ENCODE data around the gene TGFBR3L. TPM values are rescaled to one million over a fixed set of nuclear protein-coding genes. Genes with fewer than 3 reads are reported as not detected.

TGFBR3L gene
- polyA plus RNA-seq (2012; ENCODE audit: low read depth, missing spikeins): 0.36 TPM

DNA sequence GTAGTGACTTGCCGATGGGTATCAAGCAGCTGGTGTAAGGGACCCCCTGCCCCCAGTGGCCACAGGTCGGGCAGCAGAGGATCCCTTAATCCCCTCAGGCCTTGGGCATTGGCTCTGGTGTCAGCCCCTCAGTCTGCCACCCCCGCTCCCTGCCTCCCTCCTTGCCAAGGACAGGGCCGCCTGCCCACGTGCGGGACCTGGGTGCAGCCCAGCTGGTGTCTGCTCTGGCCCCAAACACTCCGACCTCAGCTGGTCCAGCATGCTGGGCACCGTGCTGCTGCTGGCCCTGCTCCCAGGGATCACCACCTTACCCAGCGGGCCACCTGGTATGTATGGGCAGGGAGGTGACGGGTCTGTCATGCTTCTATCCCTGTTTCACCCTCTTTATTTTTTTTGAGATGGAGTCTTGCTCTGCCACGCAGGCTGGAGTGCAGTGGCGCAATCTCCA lies at the start of gene TGFBR3L:
Gene TGFBR3L, plus strand, starts transcription at position 233 of the 448 bp plus-strand sequence.
- DNase-seq (ENCODE audit: insufficient read length, low spot score) (no peak), FAIRE-seq (no peak)
- TF ChIP-seq POLR2A (IDR thresholded peaks at IDR 0.05; ENCODE audit: low read depth, low read length) (no peak), POU2F2 (IDR thresholded peaks at IDR 0.05; ENCODE audit: low read depth, low read length) (no peak), POLR2AphosphoS5 (IDR thresholded peaks at IDR 0.05; ENCODE audit: low read depth, low read length) (peak; percentile 63; the same call in 1 of the 2 replicates), PAX5 (IDR thresholded peaks at IDR 0.05; ENCODE audit: insufficient read depth, low read length, severe bottlenecking) (no peak), TAF1 (IDR thresholded peaks at IDR 0.05; ENCODE audit: low read depth, low read length) (no peak), SPI1 (IDR thresholded peaks at IDR 0.05; ENCODE audit: low read depth, low read length) (no peak)

DNA sequence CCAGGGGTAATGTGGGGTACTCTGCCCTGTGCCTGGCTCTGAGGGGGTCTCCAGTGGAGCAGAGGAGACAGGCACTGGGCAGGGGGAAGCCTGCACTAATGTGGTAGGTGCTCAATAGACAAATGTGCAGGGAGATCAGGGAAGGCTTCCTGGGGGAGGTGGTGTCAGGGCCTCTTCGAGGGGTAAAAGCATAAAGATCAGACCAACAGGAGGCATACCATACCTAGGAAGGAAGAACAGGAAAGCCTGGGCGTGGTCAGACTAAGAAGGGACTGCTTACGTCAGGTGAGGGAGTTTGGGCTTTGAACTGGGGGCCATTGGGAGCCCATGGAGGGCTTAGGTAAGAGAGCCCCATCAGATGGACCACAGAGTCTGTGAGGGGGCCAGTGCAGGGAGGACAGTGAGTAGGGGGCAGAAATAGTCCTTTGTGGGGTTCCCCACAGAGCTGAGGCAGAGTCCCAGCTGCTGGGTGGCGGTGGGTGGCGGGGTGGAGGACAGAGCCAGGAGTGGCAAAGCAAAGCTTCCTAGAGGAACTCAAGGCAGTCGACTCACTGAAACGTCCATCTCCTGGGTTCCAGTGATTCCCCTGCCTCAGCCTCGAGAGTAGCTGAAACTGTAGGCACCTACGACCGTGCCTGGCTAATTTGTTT lies 49.2 kb upstream of the TGFBR3L start:
- TF ChIP-seq SPI1 (IDR thresholded peaks at IDR 0.05; ENCODE audit: low read depth, low read length) (no peak), POLR2A (IDR thresholded peaks at IDR 0.05; ENCODE audit: low read depth, low read length) (no peak), PAX5 (IDR thresholded peaks at IDR 0.05; ENCODE audit: insufficient read depth, low read length, severe bottlenecking) (no peak), POLR2AphosphoS5 (IDR thresholded peaks at IDR 0.05; ENCODE audit: low read depth, low read length) (no peak), POU2F2 (IDR thresholded peaks at IDR 0.05; ENCODE audit: low read depth, low read length) (no peak)
- FAIRE-seq: no peak

DNA sequence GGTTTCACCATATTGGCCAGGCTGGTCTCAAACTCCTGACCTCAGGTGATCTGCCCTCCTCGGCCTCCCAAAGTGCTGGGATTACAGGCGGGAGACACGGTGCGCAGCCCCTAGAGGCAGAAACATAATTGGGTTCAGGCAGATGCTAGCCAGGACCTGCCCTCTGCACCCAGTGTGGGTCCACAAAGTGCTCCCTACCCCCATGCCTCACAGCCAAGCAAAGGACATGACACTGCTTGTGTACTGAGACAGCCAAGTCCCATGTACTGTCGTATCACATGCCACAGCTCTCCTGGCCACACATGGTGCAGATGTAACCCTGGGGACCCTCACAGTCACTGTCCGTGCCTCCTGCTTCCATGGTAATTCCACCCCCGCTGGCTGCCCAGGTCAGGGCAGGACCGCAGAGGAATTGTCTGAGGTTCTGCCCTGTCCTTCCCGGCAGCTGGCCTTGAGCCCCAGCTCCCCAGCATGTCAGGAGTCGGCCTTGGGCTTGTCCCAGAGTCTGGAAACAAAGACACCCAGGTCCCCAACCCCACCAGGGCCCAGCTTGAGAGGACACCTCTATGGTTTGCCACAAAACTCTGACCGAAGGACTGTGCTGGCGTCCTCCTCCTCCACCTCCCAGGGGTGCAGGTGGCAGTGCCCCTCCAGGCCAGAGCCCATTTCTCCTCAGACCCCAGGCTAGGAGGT lies 48.1 kb upstream of the TGFBR3L start:
- no peak for DNase-seq (ENCODE audit: insufficient read length, low spot score)
- TF ChIP-seq SPI1 (IDR thresholded peaks at IDR 0.05; ENCODE audit: low read depth, low read length): no peak
- TF ChIP-seq TAF1 (IDR thresholded peaks at IDR 0.05; ENCODE audit: low read depth, low read length): no peak
- no peak for TF ChIP-seq POU2F2 (IDR thresholded peaks at IDR 0.05; ENCODE audit: low read depth, low read length)
- no peak for TF ChIP-seq POLR2A (IDR thresholded peaks at IDR 0.05; ENCODE audit: low read depth, low read length)
- TF ChIP-seq POLR2AphosphoS5 (IDR thresholded peaks at IDR 0.05; ENCODE audit: low read depth, low read length): no peak
- TF ChIP-seq PAX5 (IDR thresholded peaks at IDR 0.05; ENCODE audit: insufficient read depth, low read length, severe bottlenecking): no peak
- FAIRE-seq: no peak

More for the DNA sequence above, 49.2 kb upstream of the TGFBR3L start:
- DNase-seq (ENCODE audit: insufficient read length, low spot score): no peak

DNA sequence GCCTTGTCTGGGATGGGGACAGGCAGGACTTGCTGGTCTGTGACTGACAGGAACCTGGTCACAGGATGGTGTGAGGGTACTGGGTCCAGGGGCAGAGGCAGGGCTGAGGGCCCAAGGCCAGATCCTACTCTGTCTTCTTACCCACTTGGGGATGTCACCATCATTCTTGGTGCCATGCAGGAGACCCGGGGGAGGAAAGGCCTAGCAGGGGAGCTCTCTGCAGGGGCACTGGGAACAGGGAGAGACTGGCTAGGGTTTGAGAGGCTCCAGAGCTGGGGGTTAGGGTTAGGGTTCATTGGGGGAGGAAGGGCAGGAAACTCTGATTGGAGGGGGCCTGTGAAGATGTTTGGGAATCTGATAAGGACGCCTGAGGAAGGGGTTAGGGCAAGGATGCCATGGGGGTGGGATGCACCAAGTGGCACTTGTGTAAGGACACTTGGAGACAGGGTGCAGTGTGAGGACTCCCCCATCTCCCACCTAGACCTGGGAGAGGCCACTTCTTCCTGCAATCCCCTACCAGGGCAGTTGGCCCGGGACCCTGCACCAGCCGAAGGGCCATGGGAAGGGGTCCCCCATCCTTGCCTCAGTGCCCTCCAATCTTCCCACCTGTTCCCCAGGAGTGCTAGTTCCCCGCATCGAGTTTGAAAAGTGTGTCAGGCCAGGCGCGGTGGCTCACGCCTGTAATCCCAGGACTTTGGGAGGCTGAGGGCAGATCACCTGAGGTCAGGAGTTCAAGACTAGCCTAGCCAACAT lies 47.4 kb upstream of the TGFBR3L start:
- FAIRE-seq: no peak
- no peak for DNase-seq (ENCODE audit: insufficient read length, low spot score)
- TF ChIP-seq POLR2AphosphoS5 (IDR thresholded peaks at IDR 0.05; ENCODE audit: low read depth, low read length) (no peak), POU2F2 (IDR thresholded peaks at IDR 0.05; ENCODE audit: low read depth, low read length) (no peak), SPI1 (IDR thresholded peaks at IDR 0.05; ENCODE audit: low read depth, low read length) (no peak), PAX5 (IDR thresholded peaks at IDR 0.05; ENCODE audit: insufficient read depth, low read length, severe bottlenecking) (no peak), TAF1 (IDR thresholded peaks at IDR 0.05; ENCODE audit: low read depth, low read length) (no peak), POLR2A (IDR thresholded peaks at IDR 0.05; ENCODE audit: low read depth, low read length) (no peak)

DNA sequence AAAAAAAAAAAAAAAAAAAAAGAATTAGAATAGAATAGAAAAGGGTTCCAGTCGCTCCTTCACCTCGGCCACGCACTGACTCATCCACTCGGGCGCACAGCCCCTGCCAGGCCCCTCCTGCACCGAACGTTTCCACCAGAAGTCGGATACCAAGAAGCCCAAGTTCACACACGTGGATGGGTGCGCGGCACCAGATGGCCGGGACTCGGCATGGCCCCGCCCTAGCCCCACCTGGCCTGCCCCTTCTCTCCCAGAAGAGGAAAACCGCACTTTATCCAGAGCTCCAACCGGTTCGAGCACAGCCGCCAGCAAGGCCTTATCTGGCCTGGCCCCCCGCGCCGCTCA lies 46.3 kb upstream of the TGFBR3L start:
- FAIRE-seq: no peak
- TF ChIP-seq POU2F2 (IDR thresholded peaks at IDR 0.05; ENCODE audit: low read depth, low read length) (no peak), SPI1 (IDR thresholded peaks at IDR 0.05; ENCODE audit: low read depth, low read length) (no peak), TAF1 (IDR thresholded peaks at IDR 0.05; ENCODE audit: low read depth, low read length) (no peak), PAX5 (IDR thresholded peaks at IDR 0.05; ENCODE audit: insufficient read depth, low read length, severe bottlenecking) (no peak), POLR2A (IDR thresholded peaks at IDR 0.05; ENCODE audit: low read depth, low read length) (no peak), POLR2AphosphoS5 (IDR thresholded peaks at IDR 0.05; ENCODE audit: low read depth, low read length) (no peak)
- no peak for DNase-seq (ENCODE audit: insufficient read length, low spot score)

DNA sequence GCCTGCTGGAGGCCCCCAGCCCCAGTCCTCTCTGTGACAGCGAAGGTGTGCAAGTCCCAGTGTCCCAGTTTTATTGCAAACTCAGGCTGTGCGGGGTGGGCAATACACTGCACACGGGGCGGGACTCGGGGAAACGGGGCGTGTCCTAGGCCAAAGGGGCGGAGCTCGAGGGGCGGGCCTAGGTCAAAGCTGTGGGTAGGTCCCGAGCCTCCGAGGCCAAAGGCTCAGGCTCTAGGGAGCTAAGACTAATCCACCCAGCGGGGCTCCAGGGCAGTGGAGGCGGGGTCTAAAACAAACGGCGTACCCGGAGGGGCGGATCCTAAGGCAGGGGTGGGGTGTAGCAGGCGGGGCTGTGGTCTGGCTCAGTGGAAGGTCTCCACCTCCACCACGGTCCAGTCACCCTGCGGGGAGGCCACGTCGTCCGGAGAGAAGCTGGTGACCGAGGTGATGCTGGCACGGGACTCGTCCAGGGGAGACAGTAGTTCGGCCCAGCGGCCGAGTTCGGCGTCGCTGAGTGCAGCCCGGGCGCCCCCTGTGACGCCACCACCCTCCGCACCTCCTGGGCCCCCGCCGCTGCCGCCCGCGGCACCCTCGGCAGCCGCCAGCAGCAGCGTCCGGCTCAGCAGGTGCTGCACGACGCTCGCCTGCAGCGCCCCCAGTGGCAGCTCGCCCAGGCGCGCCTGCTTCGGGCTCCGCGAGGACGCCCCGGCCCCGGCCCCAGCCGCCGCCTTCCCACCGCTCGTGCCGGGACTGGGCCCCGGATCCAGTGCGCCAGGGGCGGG lies 45.8 kb upstream of the TGFBR3L start:
- 0 out of 2 replicates have a peak, but pooled peaks have one; percentile 17 for TF ChIP-seq POU2F2 (IDR thresholded peaks at IDR 0.05; ENCODE audit: low read depth, low read length)
- TF ChIP-seq PAX5 (IDR thresholded peaks at IDR 0.05; ENCODE audit: insufficient read depth, low read length, severe bottlenecking): no peak
- TF ChIP-seq SPI1 (IDR thresholded peaks at IDR 0.05; ENCODE audit: low read depth, low read length): no peak
- FAIRE-seq (peak; percentile 86), DNase-seq (ENCODE audit: insufficient read length, low spot score) (peak; percentile 96)

DNA sequence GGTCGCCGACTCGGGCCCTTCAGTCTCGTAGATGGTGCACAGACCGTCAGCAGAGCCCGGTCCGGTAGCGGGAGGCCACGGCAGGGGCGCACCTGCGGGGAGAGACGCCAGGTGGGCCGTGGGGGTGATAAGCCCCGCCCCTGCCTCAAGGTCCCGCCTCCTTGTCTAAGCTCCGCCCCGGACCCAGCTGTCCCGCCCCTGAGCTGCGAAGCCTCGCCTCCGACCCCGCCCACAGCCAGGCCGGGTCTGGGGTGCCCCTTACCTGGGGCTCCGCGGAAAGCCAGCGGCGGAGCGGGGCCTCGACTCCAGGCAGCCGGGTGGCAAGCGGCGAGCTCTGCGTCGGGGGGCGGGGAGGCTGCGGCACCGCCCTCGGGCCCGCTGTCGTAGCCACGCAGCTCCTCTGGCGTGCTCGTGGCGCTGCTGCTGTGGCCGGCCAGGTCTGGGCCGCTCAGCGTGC lies 45.1 kb upstream of the TGFBR3L start:
- DNase-seq (ENCODE audit: insufficient read length, low spot score): peak; percentile 66
- TF ChIP-seq SPI1 (IDR thresholded peaks at IDR 0.05; ENCODE audit: low read depth, low read length): no peak
- TF ChIP-seq TAF1 (IDR thresholded peaks at IDR 0.05; ENCODE audit: low read depth, low read length): no peak
- no peak for TF ChIP-seq POLR2AphosphoS5 (IDR thresholded peaks at IDR 0.05; ENCODE audit: low read depth, low read length)
- TF ChIP-seq PAX5 (IDR thresholded peaks at IDR 0.05; ENCODE audit: insufficient read depth, low read length, severe bottlenecking): no peak
- no peak for TF ChIP-seq POLR2A (IDR thresholded peaks at IDR 0.05; ENCODE audit: low read depth, low read length)
- TF ChIP-seq POU2F2 (IDR thresholded peaks at IDR 0.05; ENCODE audit: low read depth, low read length): no peak
- peak; percentile 65 for FAIRE-seq

DNA sequence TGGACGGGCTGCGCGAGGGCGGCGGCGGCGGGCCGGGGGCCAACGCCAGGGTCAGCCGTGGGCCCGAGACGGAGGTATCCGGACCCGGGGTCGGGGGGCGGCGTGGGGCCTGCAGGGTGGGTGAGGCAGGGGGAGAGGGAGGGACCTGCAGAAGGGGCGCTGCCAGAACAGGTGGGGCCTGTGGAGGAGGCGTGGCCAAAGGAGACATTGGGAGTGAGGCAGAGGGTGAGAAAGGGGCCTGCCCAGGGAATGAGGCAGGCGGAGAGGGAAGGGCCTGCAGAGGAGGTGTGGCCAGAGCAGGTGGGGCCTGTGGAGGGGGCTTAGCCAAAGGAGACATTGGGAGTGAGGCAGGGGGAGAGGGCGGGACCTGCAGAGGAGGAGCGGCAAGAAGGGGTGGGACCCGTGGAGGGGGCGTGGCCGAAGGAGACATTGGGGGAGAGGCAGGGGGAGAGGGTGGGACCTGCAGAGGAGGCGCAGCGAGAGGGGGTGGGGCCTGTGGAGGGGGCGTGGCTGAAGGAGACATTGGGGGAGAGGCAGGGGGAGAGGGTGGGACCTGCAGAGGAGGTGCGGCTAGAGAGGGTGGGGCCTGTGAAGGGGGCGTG lies 44.6 kb upstream of the TGFBR3L start:
- FAIRE-seq: no peak
- TF ChIP-seq POLR2AphosphoS5 (IDR thresholded peaks at IDR 0.05; ENCODE audit: low read depth, low read length) (no peak), POU2F2 (IDR thresholded peaks at IDR 0.05; ENCODE audit: low read depth, low read length) (no peak), TAF1 (IDR thresholded peaks at IDR 0.05; ENCODE audit: low read depth, low read length) (no peak), POLR2A (IDR thresholded peaks at IDR 0.05; ENCODE audit: low read depth, low read length) (no peak), PAX5 (IDR thresholded peaks at IDR 0.05; ENCODE audit: insufficient read depth, low read length, severe bottlenecking) (no peak), SPI1 (IDR thresholded peaks at IDR 0.05; ENCODE audit: low read depth, low read length) (no peak)
- no peak for DNase-seq (ENCODE audit: insufficient read length, low spot score)

Measured in GM12891 (cell line).